H1 (cell line): ENCODE data around the gene DHRS1. TPM values are rescaled to one million over a fixed set of nuclear protein-coding genes. Genes with fewer than 3 reads are reported as not detected.

Experiments
- ATF2 ChIP-seq: IDR thresholded peaks from 2 replicates; pipeline ENCODE4 v1.6.1; 2012; ENCODE audit warnings: low read length, inconsistent platforms
- CHD7 ChIP-seq: fragments of 300-600 bp; sonication (generic); IDR thresholded peaks from 2 replicates; pipeline ENCODE4 v1.7.1; 2012; ENCODE audit warnings: low read length, moderate library complexity, mild to moderate bottlenecking, inconsistent platforms; ENCODE audit not compliant: insufficient replicate concordance
- EZH2 ChIP-seq: fragments of 200-600 bp; sonication (generic); IDR thresholded peaks from 2 replicates; pipeline ENCODE4 v1.7.1; 2012; ENCODE audit warnings: low read depth, mild to moderate bottlenecking, moderate library complexity, low read length, inconsistent platforms; ENCODE audit not compliant: severe bottlenecking
- POU5F1 ChIP-seq: IDR thresholded peaks from 2 replicates; pipeline ENCODE4 v1.6.1; 2011; ENCODE audit warnings: low read depth, mild to moderate bottlenecking, low read length, moderate library complexity
- RBBP5 ChIP-seq: IDR thresholded peaks from 2 replicates; pipeline ENCODE4 v1.7.1; 2012; ENCODE audit warnings: low read depth, mild to moderate bottlenecking, inconsistent platforms, low read length, moderate library complexity, borderline replicate concordance
- TAF7 ChIP-seq: optimal IDR thresholded peaks from 2 replicates; pipeline ENCODE3; 2011; ENCODE audit warnings: low read depth, mild to moderate bottlenecking, inconsistent platforms, low read length, moderate library complexity, borderline replicate concordance
- polyA plus RNA-seq, 7 experiments: library from polyadenylated mRNA; depleted of rRNA in 3 of 7; stranded (reverse) in 5 of 7; unstranded in 2 of 7; fragments of >200 nt in 5 of 7; fragments of 200-250 nt in 2 of 7; gene quantifications; 1 replicate in 5 of 7; 2 replicates in 1 of 7; 4 replicates in 1 of 7; pipeline versions ENCODE4 v1.2.1 to v1.2.3, GENCODE V29; 2011 to 2013; ENCODE audit warnings: missing spikeins in 2 of 7, mixed read lengths in 2 of 7
- total RNA-seq: library from RNA; stranded (reverse); fragmentation: NEBNext Ultra II Directional; extraction: Animal tissue kit (Norgen Biotek cat#: 25700); gene quantifications from 2 replicates; pipeline ENCODE4 v1.2.1, GENCODE V29; 2021

Gene DHRS1
- total and polyA plus RNA-seq, 2 of the 8 experiments (the other 6 are each of a cell fraction or from before 2014, with no cell fraction given) = 8.8 to 31.7 TPM

- TF ChIP-seq CHD7 (no peak), RBBP5 (no peak), EZH2 (no peak), POU5F1 (no peak), ATF2 (no peak), TAF7 (no peak)
Observed at GRCh38 chr14:24310646-24311604, 11.3 kb upstream of the DHRS1 start, which contains the start of gene LTB4R (continued).
